ENCODE data around the gene ADAMTS2.

GRCh38 chr5:179185941-179186411, 159.3 kb downstream of the ADAMTS2 start:
- TF ChIP-seq CTCF (conservative IDR thresholded peaks at IDR 0.05; ENCODE audit: low read depth in 2 of 2) (no peak), EZH2phosphoT487 (IDR thresholded peaks at IDR 0.05; ENCODE audit: unreplicated experiment) (no peak), ETS1 (IDR thresholded peaks at IDR 0.05) (no peak), ZNF114 (CRISPR knock-in tag; IDR thresholded peaks at IDR 0.05) (no peak), EZH2 (IDR thresholded peaks at IDR 0.05; ENCODE audit: low read depth, unreplicated experiment) (no peak), CREB1 (CRISPR knock-in tag; IDR thresholded peaks at IDR 0.05; ENCODE audit: low read depth) (no peak), REST (IDR thresholded peaks at IDR 0.05; ENCODE audit: unreplicated experiment) (no peak), POLR2AphosphoS5 (IDR thresholded peaks at IDR 0.05; ENCODE audit: low read depth) (no peak)

All from GM23338 (cell line).